MM.1S (cell line): ENCODE measurements around the gene EFCAB3.
"Not testable (repeated sequence)": the region's sequence is repeated elsewhere in the genome, so short reads cannot be mapped to it uniquely, and the experiment has no call there.

Experiments used
- DNase-seq: peaks from one replicate; pipeline ENCODE4 v3.0.0-alpha.2; 2015
- H2AFZ ChIP-seq: fragments of 300-600 bp; sonication (generic); 2 replicates; pipeline ENCODE4 v1.6.0; 2016; ENCODE audit warnings: antibody characterized with exemption, low read length
- H3F3A ChIP-seq: fragments of 300-600 bp; sonication (generic); 2 replicates; pipeline ENCODE4 v1.6.1; 2016; ENCODE audit warnings: mild to moderate bottlenecking, antibody characterized with exemption, low read length, moderate library complexity, mixed read lengths; ENCODE audit not compliant: insufficient read depth
- H3K27ac ChIP-seq: fragments of 300-600 bp; sonication (generic); 2 replicates; pipeline ENCODE4 v1.5.1; 2016; ENCODE audit warnings: mild to moderate bottlenecking, low read length
- H3K27me3 ChIP-seq: fragments of 300-600 bp; sonication (generic); replicated peaks from 2 replicates; pipeline ENCODE4 v1.6.0; 2016; ENCODE audit warnings: low read length; ENCODE audit not compliant: insufficient read depth
- H3K36me3 ChIP-seq: fragments of 300-600 bp; sonication (generic); replicated peaks from 2 replicates; pipeline ENCODE4 v1.6.1; 2016; ENCODE audit warnings: mild to moderate bottlenecking, low read length, mixed read lengths; ENCODE audit not compliant: insufficient read depth
- H3K4me1 ChIP-seq: fragments of 300-600 bp; sonication (generic); 2 replicates; pipeline ENCODE4 v1.6.1; 2016; ENCODE audit warnings: low read length, mixed read lengths
- H3K4me2 ChIP-seq: fragments of 300-600 bp; sonication (generic); 2 replicates; pipeline ENCODE4 v1.6.0; 2016; ENCODE audit warnings: low read depth, low read length
- H3K4me3 ChIP-seq: fragments of 300-600 bp; sonication (generic); 2 replicates; pipeline ENCODE4 v1.5.1; 2016; ENCODE audit warnings: low read length, mixed read lengths
- H3K79me2 ChIP-seq: fragments of 300-600 bp; sonication (generic); 2 replicates; pipeline ENCODE4 v1.6.1; 2016; ENCODE audit warnings: mixed run types, low read length, mixed read lengths
- H3K9ac ChIP-seq: fragments of 300-600 bp; sonication (generic); 2 replicates; pipeline ENCODE4 v1.6.1; 2016; ENCODE audit warnings: low read length, mixed read lengths
- H3K9me2 ChIP-seq: fragments of 300-600 bp; sonication (generic); replicated peaks from 2 replicates; pipeline ENCODE4 v1.6.1; 2016; ENCODE audit warnings: mild to moderate bottlenecking, low read length, mixed read lengths; ENCODE audit not compliant: insufficient read depth
- H3K9me3 ChIP-seq: fragments of 300-600 bp; sonication (generic); replicated peaks from 2 replicates; pipeline ENCODE4 v1.6.1; 2016; ENCODE audit warnings: mild to moderate bottlenecking, low read length, mixed read lengths; ENCODE audit not compliant: insufficient read depth
- H4K20me1 ChIP-seq: fragments of 300-600 bp; sonication (generic); 2 replicates; pipeline ENCODE4 v1.6.1; 2016; ENCODE audit warnings: mild to moderate bottlenecking, low read length, moderate library complexity, mixed read lengths; ENCODE audit not compliant: insufficient read depth
- CTCF ChIP-seq: fragments of 300-600 bp; sonication (generic); IDR thresholded peaks from 2 replicates; pipeline ENCODE4 v1.5.1; 2016; ENCODE audit warnings: antibody characterized with exemption, low read length, mixed read lengths
- EZH2 ChIP-seq: fragments of 300-600 bp; sonication (generic); optimal IDR thresholded peaks from 2 replicates; pipeline ENCODE3; 2017; ENCODE audit warnings: low read depth, mild to moderate bottlenecking, antibody characterized with exemption, low read length, mixed read lengths
- EZH2phosphoT487 ChIP-seq: fragments of 300-600 bp; sonication (generic); IDR thresholded peaks from 2 replicates; pipeline ENCODE4 v1.6.1; 2018; ENCODE audit warnings: antibody characterized with exemption, low read length

The EFCAB3 gene

GRCh38 chr17:62392908-62393307 lies 12.6 kb downstream of the EFCAB3 start:
- no peak overlapping the region for H3K4me3 ChIP-seq
- H3K27ac ChIP-seq = no peak overlapping the region
- DNase-seq = no peak
- H4K20me1 ChIP-seq = no peaks in the 10 kb centered on the region
- TF ChIP-seq CTCF (no peak), EZH2 (no peak), EZH2phosphoT487 (no peak)
- peaks cover 8% of the 10 kb centered on the region; the same call in 1 of the 2 replicates for H3K4me1 ChIP-seq
- H3K27me3 ChIP-seq = no peaks in the 10 kb centered on the region
- no peak overlapping the region for H3K4me2 ChIP-seq
- H3K9ac ChIP-seq = no peak overlapping the region
- no peak overlapping the region for H2AFZ ChIP-seq
- H3F3A ChIP-seq = no peaks in the 10 kb centered on the region
- no peaks in the 10 kb centered on the region for H3K9me2 ChIP-seq
- no peaks in the 10 kb centered on the region for H3K9me3 ChIP-seq
- H3K36me3 ChIP-seq = no peaks in the 10 kb centered on the region
- no peaks in the 10 kb centered on the region for H3K79me2 ChIP-seq

GRCh38 chr17:62398891-62399290 lies 18.5 kb downstream of the EFCAB3 start:
- H4K20me1 ChIP-seq = no peaks in the 10 kb centered on the region
- no peaks in the 10 kb centered on the region for H3K4me1 ChIP-seq
- no peak overlapping the region for H3K4me3 ChIP-seq
- H2AFZ ChIP-seq = no peak overlapping the region
- no peaks in the 10 kb centered on the region for H3K9me3 ChIP-seq
- no peaks in the 10 kb centered on the region for H3F3A ChIP-seq
- no peak for DNase-seq
- H3K79me2 ChIP-seq = no peaks in the 10 kb centered on the region
- TF ChIP-seq CTCF = no peak
- no peak for TF ChIP-seq EZH2phosphoT487
- no peak for TF ChIP-seq EZH2
- no peaks in the 10 kb centered on the region for H3K27me3 ChIP-seq
- H3K9ac ChIP-seq = no peak overlapping the region
- no peaks in the 10 kb centered on the region for H3K36me3 ChIP-seq
- no peak overlapping the region for H3K4me2 ChIP-seq
- H3K9me2 ChIP-seq = no peaks in the 10 kb centered on the region
- no peak overlapping the region for H3K27ac ChIP-seq

GRCh38 chr17:62405451-62405850 lies 25.1 kb downstream of the EFCAB3 start:
- no peaks in the 10 kb centered on the region for H3K27me3 ChIP-seq
- no peak overlapping the region for H2AFZ ChIP-seq
- H3K36me3 ChIP-seq = no peaks in the 10 kb centered on the region
- no peak overlapping the region for H3K4me3 ChIP-seq
- H3K79me2 ChIP-seq = no peaks in the 10 kb centered on the region
- no peaks in the 10 kb centered on the region for H3K9me2 ChIP-seq
- H3K4me2 ChIP-seq = no peak overlapping the region
- H3K9me3 ChIP-seq = no peaks in the 10 kb centered on the region
- DNase-seq = no peak
- H3K9ac ChIP-seq = no peak overlapping the region
- H4K20me1 ChIP-seq = no peaks in the 10 kb centered on the region
- TF ChIP-seq EZH2phosphoT487 (no peak), CTCF (no peak), EZH2 (no peak)
- no peak overlapping the region for H3K27ac ChIP-seq
- H3F3A ChIP-seq = no peaks in the 10 kb centered on the region
- H3K4me1 ChIP-seq = no peaks in the 10 kb centered on the region

- not testable (repeated sequence) for H3K36me3 ChIP-seq, H3K79me2 ChIP-seq, H3K9ac ChIP-seq, H3K9me2 ChIP-seq, H3K4me1 ChIP-seq, H3K27me3 ChIP-seq, H3K27ac ChIP-seq, DNase-seq, H4K20me1 ChIP-seq, H3K4me3 ChIP-seq, H2AFZ ChIP-seq, H3K9me3 ChIP-seq, H3K4me2 ChIP-seq, H3F3A ChIP-seq
Observed at GRCh38 chr17:62413090-62413489, 32.7 kb downstream of the EFCAB3 start.
